HepG2 (cell line): ENCODE data around the gene PMAIP1. TPM values are rescaled to one million over a fixed set of nuclear protein-coding genes. Genes with fewer than 3 reads are reported as not detected.

Source experiments
- ATAC-seq: fragments of 200-7000 bp; cut with Tn5 transposase; 3 replicates; pipeline ENCODE4 v1.9.1; 2020; ENCODE audit warnings: mild to moderate bottlenecking, moderate library complexity
- BruUV-seq: library from RNA; stranded (reverse); fragments of 400-500 nt; replicated peaks from 2 replicates; lab custom pipeline; 2021; lab: Mats Ljungman, UMichigan
- CTCF ChIA-PET: fragments of 300-600 bp; formaldehyde crosslinking; extraction: SDS; loops from one replicate; lab custom pipeline; 2021; ENCODE audit warnings: low total read pairs, inconsistent platforms, low intra/inter-chr PET ratio; lab: Yijun Ruan, JAX
- POLR2A ChIA-PET: fragments of 350-600 bp; sonication (Branson Sonifier 250); formaldehyde crosslinking; loops from one replicate; lab custom pipeline; 2020; ENCODE audit warnings: antibody characterized with exemption, inconsistent platforms; lab: Yijun Ruan, JAX
- DNase-seq: peaks from one replicate; pipeline ENCODE4 v3.0.0-alpha.2; 2015; ENCODE audit warnings: low spot score
- FAIRE-seq: peaks from 3 replicates; lab custom pipeline; 2011; peaks lifted over from hg19 to GRCh38; lab: Jason Lieb, UNC
- H2AFZ ChIP-seq: one replicate; pipeline ENCODE4 v1.6.1; 2011; ENCODE audit warnings: low read length, inconsistent platforms
- H3K27ac ChIP-seq: fragments of 300-600 bp; 3 replicates; pipeline ENCODE4 v1.8.0; 2011; ENCODE audit warnings: mixed run types, mild to moderate bottlenecking, mixed read lengths, low read length, inconsistent platforms; ENCODE audit not compliant: insufficient read depth; ENCODE audit errors: extremely low read length
- H3K27me3 ChIP-seq, 2 experiments: fragments of 200-600 bp in 1 of 2; 2 replicates in 1 of 2; 3 replicates in 1 of 2; pipeline versions ENCODE4 v1.6.0 to v1.8.0; 2011; ENCODE audit warnings: low read length in 2 of 2, mild to moderate bottlenecking in 2 of 2, moderate library complexity in 2 of 2, inconsistent platforms in 1 of 2; ENCODE audit not compliant: insufficient read depth in 2 of 2, control insufficient read depth in 1 of 2
- H3K36me3 ChIP-seq, 2 experiments: fragments of 200-600 bp in 1 of 2; replicated peaks in 1 of 2; 2 replicates in 1 of 2; 3 replicates in 1 of 2; pipeline versions ENCODE4 v1.5.1 to v1.8.0; 2011; ENCODE audit warnings: low read length in 2 of 2, inconsistent platforms in 1 of 2; ENCODE audit not compliant: insufficient read depth in 2 of 2, control insufficient read depth in 1 of 2
- H3K4me1 ChIP-seq: 2 replicates; pipeline ENCODE4 v1.5.1; 2012; ENCODE audit warnings: low read length, inconsistent platforms; ENCODE audit not compliant: insufficient read depth
- H3K4me2 ChIP-seq: 2 replicates; pipeline ENCODE4 v1.6.0; 2011; ENCODE audit warnings: low read depth, low read length, inconsistent platforms
- H3K4me3 ChIP-seq, 3 experiments: fragments of 200-600 bp in 1 of 3; sonication (generic), shearing (Covaris generic) in 1 of 3; replicated peaks in 1 of 3; 2 replicates each; pipeline ENCODE4 v1.5.1; 2011 to 2016; ENCODE audit warnings: low read length in 3 of 3, inconsistent platforms in 2 of 3, low read depth in 2 of 3, mild to moderate bottlenecking in 2 of 3, control low read depth in 1 of 3, mixed read lengths in 1 of 3; ENCODE audit not compliant: insufficient read depth in 1 of 3
- H3K79me2 ChIP-seq: one replicate; pipeline ENCODE4 v1.6.1; 2011; ENCODE audit warnings: low read length, inconsistent platforms; ENCODE audit not compliant: insufficient read depth
- H3K9ac ChIP-seq: 2 replicates; pipeline ENCODE4 v1.6.0; 2011; ENCODE audit warnings: mild to moderate bottlenecking, low read depth, low read length, inconsistent platforms; ENCODE audit not compliant: insufficient read depth
- H3K9me3 ChIP-seq: 2 replicates; pipeline ENCODE4 v1.5.1; 2012; ENCODE audit warnings: mild to moderate bottlenecking, low read length
- H4K20me1 ChIP-seq: 2 replicates; pipeline ENCODE4 v1.6.0; 2011; ENCODE audit warnings: inconsistent platforms, mild to moderate bottlenecking, low read length, moderate library complexity; ENCODE audit not compliant: insufficient read depth
- DNMT3B ChIP-seq: conservative IDR thresholded peaks from 2 replicates; pipeline ENCODE4 v1.6.1; 2016; ENCODE audit warnings: missing biosample characterization, control low read depth
- NCOA5 ChIP-seq: sonication (generic); formaldehyde crosslinking; IDR thresholded peaks from 2 replicates; pipeline ENCODE4 v1.4.0; 2020; ENCODE audit warnings: missing genetic modification reagents
- POLR2A ChIP-seq, 2 experiments: IDR thresholded peaks; 2 replicates each; pipeline ENCODE4 v1.6.1; 2011; ENCODE audit warnings: low read depth in 2 of 2, low read length in 2 of 2, mild to moderate bottlenecking in 1 of 2, moderate library complexity in 1 of 2; ENCODE audit not compliant: insufficient read depth in 1 of 2
- SRY ChIP-seq: sonication (generic); formaldehyde crosslinking; IDR thresholded peaks from 2 replicates; pipeline ENCODE4 v1.8.0; 2022; ENCODE audit warnings: mild to moderate bottlenecking, missing genetic modification reagents
- TRIM24 ChIP-seq: sonication (generic); formaldehyde crosslinking; IDR thresholded peaks from 2 replicates; pipeline ENCODE4 v1.8.0; 2022; ENCODE audit warnings: mild to moderate bottlenecking, missing genetic modification reagents
- ZBTB21 ChIP-seq: sonication (generic); formaldehyde crosslinking; IDR thresholded peaks from 2 replicates; pipeline ENCODE4 v1.4.0; 2020; ENCODE audit warnings: missing genetic modification reagents
- ZFP82 ChIP-seq: sonication (generic); formaldehyde crosslinking; IDR thresholded peaks from 2 replicates; pipeline ENCODE4 v1.5.1; 2020; ENCODE audit warnings: mild to moderate bottlenecking, missing genetic modification reagents, borderline replicate concordance
- ZNF816 ChIP-seq: sonication (generic); formaldehyde crosslinking; IDR thresholded peaks from 2 replicates; pipeline ENCODE4 v1.8.0; 2022; ENCODE audit warnings: missing genetic modification reagents, mild to moderate bottlenecking, borderline replicate concordance
- ZSCAN30 ChIP-seq: sonication (generic); formaldehyde crosslinking; IDR thresholded peaks from 2 replicates; pipeline ENCODE4 v1.5.0; 2020; ENCODE audit warnings: mild to moderate bottlenecking, missing genetic modification reagents
- WGBS: methylation state at CpG from one replicate; pipeline ENCODE4 v1.1.6; 2017; ENCODE audit warnings: low lambda C conversion rate; 5-methylcytosine and 5-hydroxymethylcytosine counted together
- in situ Hi-C: cut with HindIII; loops from 2 replicates; pipeline ENCODE4 v1.10.0; 2017; ENCODE audit warnings: low pct_unique_long_range_greater_than_20kb; ENCODE audit not compliant: extremely low pct_ligation_motif_present
- intact Hi-C: fragments of 100-400 bp; cut with micrococcal nuclease; formaldehyde crosslinking; loops from one replicate; pipeline ENCODE4 v1.10.0; 2022; ENCODE audit not compliant: unreplicated experiment
- polyA plus RNA-seq, 8 experiments: library from polyadenylated mRNA; depleted of rRNA in 3 of 8; stranded (reverse) in 7 of 8; unstranded in 1 of 8; fragments of >200 nt; fragmentation: Illumina TruSeq in 4 of 8; extraction: Trizol in 4 of 8; gene quantifications; 2 replicates each; pipeline versions ENCODE4 v1.2.1 to v1.2.3, GENCODE V29; 2011 to 2016; ENCODE audit warnings: low read depth in 4 of 8, missing spikeins in 1 of 8, mixed read lengths in 1 of 8; ENCODE audit not compliant: insufficient read depth in 1 of 8
- total RNA-seq, 5 experiments: library from RNA; depleted of rRNA; stranded (reverse); fragments of >200 nt; fragmentation: Illumina TruSeq; extraction: Trizol; gene quantifications; 2 replicates each; pipeline ENCODE4 v1.2.3, GENCODE V29; 2016; ENCODE audit warnings: low read depth in 1 of 5
- TF ChIP-seq, protein P1 (sequence below): sonication (generic); formaldehyde crosslinking; IDR thresholded peaks from 2 replicates; pipeline ENCODE4 v1.4.0; 2020; ENCODE audit warnings: mild to moderate bottlenecking, missing genetic modification reagents

The PMAIP1 gene
- total and polyA plus RNA-seq, 2 of the 13 experiments (the other 11 are each of a cell fraction or from before 2014, with no cell fraction given), result 1.5 to 1.7 TPM

DNA sequence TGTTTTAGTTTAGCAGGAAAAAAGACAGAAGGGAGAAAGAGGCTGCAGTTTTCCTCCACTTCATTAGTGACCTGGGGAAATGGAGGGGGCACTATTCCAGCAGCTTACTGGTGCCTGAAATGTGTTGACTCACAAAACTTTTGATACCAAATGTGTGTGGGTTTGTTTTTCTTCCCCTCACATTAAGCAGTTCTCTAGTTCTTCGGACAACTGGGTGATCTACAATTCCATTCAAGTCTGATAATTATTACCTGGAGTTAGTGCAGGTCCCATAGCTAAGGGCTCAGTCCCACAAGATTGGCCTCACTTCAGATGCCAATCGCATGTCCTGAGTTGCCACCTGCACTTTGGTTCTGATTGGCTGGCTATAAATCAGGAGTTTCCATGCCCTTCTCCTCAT, 28.4 kb downstream of the PMAIP1 start:
- Histone ChIP-seq H3K4me1 (no peaks in the 10 kb centered on the region), H2AFZ (no peak overlapping the region), H3K9ac (no peak overlapping the region), H3K27me3 (peaks cover 3 to 13% of the 10 kb centered on the region in 2 experiments; a peak in 4 of 5 replicates), H3K36me3 (no peaks in the 10 kb centered on the region), H3K9me3 (no peaks in the 10 kb centered on the region), H3K4me2 (no peak overlapping the region), H4K20me1 (no peaks in the 10 kb centered on the region), H3K4me3 (no peak overlapping the region), H3K27ac (no peak overlapping the region), H3K79me2 (no peaks in the 10 kb centered on the region)
- WGBS, result 0% methylated on average over 2 of the region's 2 CpGs
- DNase-seq (no peak), ATAC-seq (no peak), FAIRE-seq (no peak)
- TF ChIP-seq SRY, result no peak
- intact Hi-C loops, result no loop called here
- in situ Hi-C loops, result no loop called here
- CTCF ChIA-PET, result no interaction called here
- POLR2A ChIA-PET, result no interaction called here
- BruUV-seq, result no TSS peak

DNA sequence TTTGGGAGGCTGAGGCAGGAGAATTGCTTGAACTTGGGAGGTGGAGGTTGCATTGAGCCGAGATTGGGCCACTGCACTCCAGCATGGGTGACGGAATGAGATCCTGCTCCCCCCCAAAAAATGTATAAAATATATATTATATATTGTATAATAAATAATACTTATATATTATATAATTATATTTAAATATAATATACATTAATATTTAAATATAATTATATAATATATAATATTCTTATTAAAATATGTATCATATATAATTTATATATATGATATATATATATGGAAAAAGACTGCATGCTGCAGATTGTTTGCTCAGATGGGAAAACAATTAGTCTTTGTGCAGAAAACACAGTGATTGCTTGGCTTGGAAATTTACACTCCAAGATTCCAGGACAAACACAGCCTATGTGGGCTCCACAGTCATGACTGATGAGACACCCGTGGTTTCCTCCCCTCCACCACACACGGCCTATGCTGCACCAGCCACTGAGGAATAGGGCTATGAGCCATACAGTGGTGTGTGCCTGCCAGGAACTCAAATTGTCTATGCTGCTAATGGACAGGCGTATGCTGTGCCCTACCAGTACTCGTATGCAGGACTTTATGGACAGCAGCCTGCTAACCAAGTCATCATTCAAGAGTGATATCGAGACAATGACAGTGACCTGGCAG, 30.0 kb downstream of the PMAIP1 start:
- FAIRE-seq (no peak), ATAC-seq (no peak), DNase-seq (no peak)
- WGBS, result 24% methylated on average over 6 of the region's 7 CpGs
- H3K9ac ChIP-seq, result no peak overlapping the region
- intact Hi-C loops (no loop called here), in situ Hi-C loops (no loop called here)
- ChIA-PET POLR2A (no interaction called here), CTCF (no interaction called here)
- H4K20me1 ChIP-seq, result no peaks in the 10 kb centered on the region
- no peak overlapping the region for H3K4me2 ChIP-seq
- H3K79me2 ChIP-seq, result no peaks in the 10 kb centered on the region
- peaks cover 1 to 13% of the 10 kb centered on the region in 2 experiments; a peak in 4 of 5 replicates for H3K27me3 ChIP-seq
- no peak overlapping the region for H2AFZ ChIP-seq
- no peaks in the 10 kb centered on the region for H3K9me3 ChIP-seq
- H3K36me3 ChIP-seq, result no peaks in the 10 kb centered on the region
- H3K27ac ChIP-seq, result no peak overlapping the region
- H3K4me3 ChIP-seq, result no peak overlapping the region
- no TSS peak for BruUV-seq
- no peaks in the 10 kb centered on the region for H3K4me1 ChIP-seq
- TF ChIP-seq NCOA5, result no peak
- TF ChIP-seq ZSCAN30 (CRISPR knock-in tag), result no peak
- TF ChIP-seq POLR2A (IDR thresholded peaks at IDR 0.05; ENCODE audit: insufficient read depth in 1 of 2, low read depth in 2 of 2, low read length in 2 of 2), result no peak
- no peak for TF ChIP-seq ZFP82
- no peak for TF ChIP-seq DNMT3B (CRISPR knock-in tag)
- TF ChIP-seq ZNF816 (CRISPR knock-in tag), result no peak
- TF ChIP-seq ZBTB21, result no peak
- TF ChIP-seq, protein P1, sequence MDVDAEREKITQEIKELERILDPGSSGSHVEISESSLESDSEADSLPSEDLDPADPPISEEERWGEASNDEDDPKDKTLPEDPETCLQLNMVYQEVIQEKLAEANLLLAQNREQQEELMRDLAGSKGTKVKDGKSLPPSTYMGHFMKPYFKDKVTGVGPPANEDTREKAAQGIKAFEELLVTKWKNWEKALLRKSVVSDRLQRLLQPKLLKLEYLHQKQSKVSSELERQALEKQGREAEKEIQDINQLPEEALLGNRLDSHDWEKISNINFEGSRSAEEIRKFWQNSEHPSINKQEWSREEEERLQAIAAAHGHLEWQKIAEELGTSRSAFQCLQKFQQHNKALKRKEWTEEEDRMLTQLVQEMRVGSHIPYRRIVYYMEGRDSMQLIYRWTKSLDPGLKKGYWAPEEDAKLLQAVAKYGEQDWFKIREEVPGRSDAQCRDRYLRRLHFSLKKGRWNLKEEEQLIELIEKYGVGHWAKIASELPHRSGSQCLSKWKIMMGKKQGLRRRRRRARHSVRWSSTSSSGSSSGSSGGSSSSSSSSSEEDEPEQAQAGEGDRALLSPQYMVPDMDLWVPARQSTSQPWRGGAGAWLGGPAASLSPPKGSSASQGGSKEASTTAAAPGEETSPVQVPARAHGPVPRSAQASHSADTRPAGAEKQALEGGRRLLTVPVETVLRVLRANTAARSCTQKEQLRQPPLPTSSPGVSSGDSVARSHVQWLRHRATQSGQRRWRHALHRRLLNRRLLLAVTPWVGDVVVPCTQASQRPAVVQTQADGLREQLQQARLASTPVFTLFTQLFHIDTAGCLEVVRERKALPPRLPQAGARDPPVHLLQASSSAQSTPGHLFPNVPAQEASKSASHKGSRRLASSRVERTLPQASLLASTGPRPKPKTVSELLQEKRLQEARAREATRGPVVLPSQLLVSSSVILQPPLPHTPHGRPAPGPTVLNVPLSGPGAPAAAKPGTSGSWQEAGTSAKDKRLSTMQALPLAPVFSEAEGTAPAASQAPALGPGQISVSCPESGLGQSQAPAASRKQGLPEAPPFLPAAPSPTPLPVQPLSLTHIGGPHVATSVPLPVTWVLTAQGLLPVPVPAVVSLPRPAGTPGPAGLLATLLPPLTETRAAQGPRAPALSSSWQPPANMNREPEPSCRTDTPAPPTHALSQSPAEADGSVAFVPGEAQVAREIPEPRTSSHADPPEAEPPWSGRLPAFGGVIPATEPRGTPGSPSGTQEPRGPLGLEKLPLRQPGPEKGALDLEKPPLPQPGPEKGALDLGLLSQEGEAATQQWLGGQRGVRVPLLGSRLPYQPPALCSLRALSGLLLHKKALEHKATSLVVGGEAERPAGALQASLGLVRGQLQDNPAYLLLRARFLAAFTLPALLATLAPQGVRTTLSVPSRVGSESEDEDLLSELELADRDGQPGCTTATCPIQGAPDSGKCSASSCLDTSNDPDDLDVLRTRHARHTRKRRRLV (CRISPR knock-in tag), result no peak
- no peak for TF ChIP-seq TRIM24 (CRISPR knock-in tag)
